HG03571 (cell line): Measurements from ENCODE around the gene DENND6B.
"Not testable (repeated sequence)": the region's sequence is repeated elsewhere in the genome, so short reads cannot be mapped to it uniquely, and the experiment has no call there.

ENCODE experiments used
- ATAC-seq: cut with Tn5 transposase; IDR thresholded peaks from one replicate; pipeline ENCODE4 v1.9.1; 2021; ENCODE audit not compliant: unreplicated experiment

DENND6B gene

DNA sequence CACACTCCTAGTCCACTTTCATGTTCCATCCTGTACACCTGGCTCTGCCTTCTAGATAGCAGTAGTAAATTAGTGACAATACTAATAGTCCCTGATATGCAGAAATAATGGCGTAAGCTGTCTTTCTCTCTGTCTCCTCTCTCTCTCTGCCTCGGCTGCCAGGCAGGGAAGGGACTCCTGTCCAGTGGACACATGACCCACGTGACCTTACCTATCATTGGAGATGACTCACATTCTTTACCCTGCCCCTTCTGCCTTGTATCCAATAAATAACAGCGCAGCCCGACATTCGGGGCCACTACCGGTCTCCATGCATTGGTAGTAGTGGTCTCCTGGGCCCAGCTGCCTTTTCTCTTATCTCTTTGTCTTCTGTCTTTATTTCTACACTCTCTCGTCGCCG, 53.0 kb downstream of the DENND6B start:
- not testable (repeated sequence) for ATAC-seq

DNA sequence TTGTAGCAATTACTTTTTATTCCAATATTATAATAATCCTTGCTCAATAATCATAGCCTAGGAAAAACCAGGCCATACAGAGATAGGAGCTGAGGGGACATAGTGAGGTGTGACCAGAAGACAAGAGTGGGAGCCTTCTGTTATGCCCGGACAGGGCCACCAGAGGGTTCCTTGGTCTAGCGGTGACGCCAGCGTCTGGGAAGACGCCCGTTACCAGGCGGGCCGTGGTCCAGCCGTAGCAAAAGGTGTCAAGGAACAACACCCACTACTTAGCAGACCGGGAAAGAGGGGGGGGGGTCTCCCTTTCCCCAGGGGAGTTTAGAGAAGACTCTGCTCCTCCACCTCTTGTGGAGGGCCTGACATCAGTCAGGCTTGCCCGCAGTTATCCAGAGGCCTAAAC, 53.5 kb downstream of the DENND6B start:
- ATAC-seq, result not testable (repeated sequence)

DNA sequence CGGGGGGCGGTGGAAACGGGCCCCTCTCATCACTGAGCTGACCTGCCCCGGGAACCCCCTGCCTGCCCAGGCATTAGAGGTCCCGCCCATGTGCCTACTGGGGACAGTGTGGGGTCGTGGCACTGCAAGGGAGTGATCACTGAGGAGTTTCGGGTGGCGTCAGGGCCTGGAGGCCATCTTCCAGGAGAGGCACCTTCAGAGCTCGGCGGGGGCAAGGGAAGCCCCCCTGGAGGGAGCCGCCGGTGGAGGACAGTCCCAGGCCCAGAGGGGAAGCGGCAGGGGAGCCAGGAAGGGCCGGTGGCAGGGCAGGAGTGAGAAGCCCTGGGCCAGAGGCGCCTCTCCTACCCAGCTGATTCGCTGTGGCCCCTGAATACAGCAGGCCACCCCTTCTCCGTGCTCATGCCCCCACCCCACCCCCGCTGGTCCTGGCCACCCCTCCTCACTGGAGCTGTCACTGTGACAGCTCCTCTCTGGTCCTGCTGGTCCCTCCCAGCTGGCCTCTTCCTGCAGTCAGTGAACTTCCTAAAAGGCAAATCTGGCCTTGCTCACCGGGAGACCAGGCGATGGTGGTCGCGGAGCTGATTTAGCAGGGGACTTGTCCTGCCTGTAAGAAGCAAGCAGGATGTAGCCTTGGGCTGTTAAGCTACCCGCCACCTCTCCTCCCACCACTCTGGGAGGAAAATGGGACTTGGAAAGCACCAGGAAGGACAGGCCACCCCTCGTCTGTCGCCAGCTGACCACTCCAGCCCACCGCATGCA, 54.6 kb downstream of the DENND6B start:
- no peak for ATAC-seq

DNA sequence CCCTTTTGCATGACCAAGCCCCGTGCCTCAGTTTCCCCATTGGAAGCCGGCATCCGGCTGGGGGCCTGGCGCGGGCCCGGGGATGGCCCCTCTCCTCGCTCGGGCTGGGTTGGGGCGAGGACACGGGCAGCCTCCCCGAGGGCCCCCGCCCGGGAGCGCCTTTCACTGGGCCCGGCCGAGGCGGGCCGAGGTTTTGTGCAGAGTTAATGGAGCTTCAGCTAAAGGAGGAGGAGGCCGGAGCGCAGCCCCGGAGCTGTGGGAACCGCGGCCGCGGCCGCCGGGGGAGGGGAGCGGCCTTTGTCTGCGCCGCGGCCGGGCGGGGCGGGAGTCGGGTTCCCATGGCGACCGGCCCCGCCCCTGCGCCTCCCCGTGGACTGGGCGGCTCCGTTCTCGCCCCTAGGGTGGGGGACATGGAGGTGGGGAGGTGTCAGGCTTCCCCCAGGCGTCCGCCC, 55.3 kb downstream of the DENND6B start:
- ATAC-seq, result no peak

DNA sequence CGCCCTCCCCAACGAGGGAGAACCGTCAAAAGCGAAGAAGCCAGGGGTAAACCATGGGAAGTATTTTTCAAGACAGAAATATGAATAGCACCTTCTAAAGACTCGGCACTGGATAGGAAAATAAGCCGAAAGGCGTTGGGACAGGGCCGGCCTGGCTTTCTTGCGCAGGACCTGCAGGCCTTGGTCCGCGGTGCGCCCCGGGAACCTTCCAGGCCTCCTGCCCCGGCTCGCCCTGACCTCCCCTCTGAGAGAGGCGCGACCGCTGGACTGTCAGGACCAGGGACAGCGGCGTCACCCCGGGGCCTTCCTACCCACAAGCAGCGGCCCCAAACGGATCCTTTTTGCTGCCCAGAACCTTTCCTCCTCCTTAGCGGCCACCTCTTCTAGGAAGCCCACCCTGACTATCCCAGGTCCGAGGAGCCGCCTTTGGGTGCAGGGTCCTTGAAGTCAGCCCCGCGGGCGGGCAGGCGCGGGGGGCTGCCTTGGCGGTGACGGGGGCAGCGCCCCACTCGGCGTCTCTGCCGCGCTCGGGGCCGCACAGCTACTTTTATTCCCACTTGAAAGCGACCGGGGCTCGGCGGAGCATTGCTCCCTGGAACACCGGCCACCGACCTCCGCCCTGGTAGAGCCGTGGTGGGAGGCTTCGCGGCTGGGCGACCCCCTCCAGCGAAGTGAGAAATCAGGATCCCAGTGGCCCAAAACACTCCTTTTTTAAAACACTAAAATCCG, 56.0 kb downstream of the DENND6B start:
- ATAC-seq, result no peak

DNA sequence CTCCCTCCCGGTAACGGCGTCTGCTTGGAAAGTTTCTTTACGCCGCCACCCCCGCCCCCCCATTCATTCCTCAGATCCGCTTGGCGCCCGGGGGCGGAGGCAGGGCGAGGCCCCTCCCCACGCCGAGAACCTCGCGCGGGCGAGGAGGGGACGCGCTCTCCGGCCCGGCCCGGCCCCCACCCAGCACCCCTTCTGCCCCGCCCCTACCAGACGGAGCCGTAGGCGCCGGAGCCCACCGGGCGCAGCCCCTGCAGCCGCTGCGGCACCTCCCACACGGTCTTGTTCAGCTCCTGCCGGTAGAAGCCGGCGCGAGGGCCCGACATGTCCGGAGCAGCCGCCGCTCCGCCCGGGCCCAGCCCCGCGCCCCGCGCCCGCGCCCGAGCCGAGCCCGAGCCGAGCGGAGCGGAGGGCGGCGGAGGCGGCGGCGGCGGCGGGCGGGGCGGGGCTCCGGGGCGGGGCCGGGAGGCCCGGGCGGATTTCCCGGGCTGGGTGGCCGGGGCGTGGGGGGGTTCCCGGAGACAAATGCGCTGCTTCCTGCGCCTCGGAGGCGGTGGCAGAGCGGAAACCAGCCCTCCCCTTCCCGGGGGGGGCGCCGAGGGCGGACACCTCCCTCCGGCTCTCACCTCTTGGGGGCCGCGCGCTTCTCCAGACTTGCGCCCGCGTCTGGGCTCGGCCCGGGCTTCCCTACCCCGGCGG, 56.7 kb downstream of the DENND6B start, which contains the start of gene MAPK11:
MAPK11 (minus strand) TSS at position 411 of the 696 bp plus-strand sequence; CDS start at position 323, 88 bp downstream.
- no peak for ATAC-seq

DNA sequence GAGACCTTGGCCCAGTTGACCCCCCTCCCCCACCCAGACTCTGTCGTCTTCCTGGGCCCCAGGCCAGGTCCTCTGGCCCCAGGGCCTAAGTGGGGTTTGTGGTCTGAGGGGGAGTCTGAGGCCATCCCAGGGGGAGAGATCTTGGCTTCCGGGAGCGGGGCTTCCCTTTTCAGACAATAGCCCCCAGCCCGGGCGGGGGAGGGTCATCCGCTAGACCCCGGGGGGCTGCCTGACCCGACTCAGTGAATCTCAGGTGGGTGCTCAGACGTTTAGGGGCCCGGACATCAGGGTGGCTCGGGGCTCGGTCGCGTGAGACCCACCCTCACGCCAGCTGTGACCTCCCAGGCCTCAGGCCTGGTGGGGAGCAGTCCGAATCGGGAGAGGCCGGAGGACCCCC, 57.2 kb downstream of the DENND6B start:
- no peak for ATAC-seq

DNA sequence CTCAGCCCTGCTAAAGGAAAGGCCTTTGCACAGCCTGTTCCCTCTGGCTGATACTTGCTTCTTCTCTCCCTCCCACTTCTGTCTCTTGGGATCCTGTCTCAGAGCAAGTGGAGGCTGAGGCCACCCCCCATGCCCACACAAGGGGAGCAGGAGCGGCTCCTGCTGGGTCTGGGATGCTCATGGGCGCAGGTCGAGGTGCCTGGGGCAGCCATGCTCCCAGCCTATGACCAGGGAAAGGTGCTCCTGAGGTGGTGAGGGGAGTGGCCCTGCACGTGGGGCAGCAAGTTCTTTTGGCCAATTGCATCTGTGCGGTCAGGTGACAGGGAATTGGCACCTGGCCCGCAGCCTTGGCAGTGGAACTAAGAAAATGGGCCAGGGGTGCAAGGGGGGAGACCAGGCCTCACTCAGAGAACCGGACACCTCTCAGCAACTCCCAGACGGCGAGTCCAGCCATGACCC, 58.1 kb downstream of the DENND6B start:
- no peak for ATAC-seq

DNA sequence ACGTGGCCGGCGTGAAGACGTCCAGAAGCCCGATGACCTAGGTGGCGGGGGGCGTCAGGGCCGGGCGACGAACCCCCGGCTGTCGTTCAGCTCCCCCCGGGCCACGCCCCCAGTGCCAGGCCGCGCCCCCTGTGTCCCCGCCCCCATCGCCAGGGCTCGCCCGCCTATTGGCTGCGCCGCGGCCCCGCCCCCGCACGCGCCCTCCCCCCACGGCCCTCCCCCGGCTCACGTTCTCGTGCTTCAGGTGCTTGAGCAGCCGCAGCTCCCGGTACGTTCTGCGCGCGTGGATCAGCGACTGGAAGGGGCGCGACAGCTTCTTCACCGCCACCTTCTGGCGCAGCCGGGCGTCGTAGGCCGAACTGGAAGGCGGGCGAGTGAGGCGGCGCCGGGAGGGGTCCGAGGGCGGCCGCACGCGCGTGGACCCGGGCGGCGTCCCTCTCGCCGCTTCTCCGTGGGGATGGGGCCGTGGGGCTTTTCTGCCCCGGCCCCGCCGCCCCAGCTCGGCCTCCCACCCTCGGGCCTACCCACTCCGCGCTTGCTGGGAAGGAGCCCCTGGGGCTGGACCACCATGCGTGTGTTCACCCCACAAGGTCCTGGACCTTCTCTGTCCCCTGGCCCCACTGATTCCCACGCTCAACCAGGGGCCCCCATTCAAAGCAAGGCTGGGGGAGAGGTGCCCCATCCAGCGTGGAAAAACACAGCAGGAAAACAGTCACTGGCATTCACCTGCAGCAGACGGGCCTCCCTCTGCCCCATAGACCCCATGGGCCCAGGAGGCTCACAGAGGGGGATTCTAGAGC, 59.0 kb downstream of the DENND6B start:
- ATAC-seq, result no peak

DNA sequence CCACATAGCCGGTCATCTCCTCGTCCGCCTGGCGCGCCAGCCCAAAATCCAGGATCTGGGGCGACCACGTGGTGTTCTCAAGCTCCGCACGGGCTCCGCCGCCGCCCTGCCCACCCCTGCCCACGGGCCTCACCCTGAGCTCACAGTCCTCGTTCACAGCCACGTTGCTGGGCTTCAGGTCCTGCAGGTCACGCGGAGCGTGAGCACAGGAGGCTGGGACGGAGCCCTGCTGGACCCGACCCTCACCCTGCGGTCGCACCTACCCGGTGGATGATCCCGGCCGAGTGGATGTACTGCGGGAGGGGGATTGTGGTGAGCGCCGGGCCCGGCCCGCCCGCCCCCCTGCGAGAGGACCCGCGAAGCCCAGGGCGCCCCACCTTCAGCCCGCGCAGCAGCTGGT, 59.8 kb downstream of the DENND6B start:
- no peak for ATAC-seq

DNA sequence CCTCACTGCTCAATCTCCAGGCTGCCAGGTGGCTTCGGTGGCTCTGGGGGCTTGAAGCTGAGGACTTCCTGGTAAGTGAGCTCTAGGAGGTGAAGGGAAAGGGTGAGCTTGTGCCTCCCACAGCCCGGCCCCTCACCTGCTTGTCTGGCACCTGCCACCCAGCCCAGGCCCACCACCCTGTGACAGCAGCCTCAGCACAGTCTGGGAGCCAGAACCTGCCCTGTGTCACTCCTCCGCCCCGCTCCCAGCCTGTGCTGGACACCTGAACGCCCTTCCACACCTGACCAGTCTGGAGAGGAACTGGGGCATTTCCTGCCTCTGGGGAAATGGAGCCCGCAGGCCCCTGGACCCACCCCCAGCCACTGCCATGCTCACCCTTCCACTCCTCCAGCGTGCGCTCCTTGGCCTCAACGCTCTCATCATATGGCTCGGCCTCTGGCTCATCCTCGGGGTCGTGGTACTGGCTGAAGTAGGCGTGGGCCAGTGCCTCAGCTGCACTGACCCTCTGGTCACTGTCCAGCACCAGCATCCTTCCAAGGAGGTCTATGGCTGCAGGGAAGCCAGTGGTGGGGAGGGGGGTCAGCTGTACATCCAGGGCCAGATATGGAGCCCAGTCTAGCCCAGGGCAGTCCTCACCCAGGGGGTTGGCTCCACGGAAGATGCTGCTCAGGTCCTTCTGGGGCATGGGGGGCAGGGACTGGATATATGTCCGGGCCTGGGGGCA, 61.7 kb downstream of the DENND6B start:
- no peak for ATAC-seq

DNA sequence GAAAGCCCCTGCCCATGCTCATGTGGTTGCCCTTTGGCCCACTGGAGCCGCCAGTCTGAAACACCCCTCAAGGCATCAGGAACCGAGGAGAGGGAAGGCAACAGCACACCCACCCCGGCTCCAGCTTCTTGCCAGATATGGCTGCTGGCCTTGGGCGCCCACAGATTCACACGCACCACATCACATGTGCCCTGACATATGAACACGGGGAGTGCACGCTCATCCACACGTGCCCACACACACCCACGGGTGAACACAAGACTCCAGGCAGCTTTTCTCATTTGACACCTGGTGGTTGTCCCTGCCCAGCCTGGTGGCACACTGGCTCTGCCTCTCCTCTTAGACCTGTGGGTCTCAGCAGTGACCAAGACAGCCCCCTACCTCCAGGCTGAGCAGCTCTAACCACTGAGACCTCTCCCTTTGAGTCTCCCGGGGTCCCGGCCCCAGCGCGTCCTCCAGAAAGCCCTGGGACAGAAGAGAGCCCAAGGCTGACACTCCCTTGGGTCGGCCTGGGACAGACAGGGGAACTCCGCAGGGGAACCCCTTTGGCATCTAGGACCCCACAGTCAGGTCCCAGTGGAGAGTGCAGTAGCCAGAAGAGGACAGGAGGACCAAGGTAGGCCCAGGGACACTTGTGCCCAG, 62.6 kb downstream of the DENND6B start:
- ATAC-seq, result no peak

DNA sequence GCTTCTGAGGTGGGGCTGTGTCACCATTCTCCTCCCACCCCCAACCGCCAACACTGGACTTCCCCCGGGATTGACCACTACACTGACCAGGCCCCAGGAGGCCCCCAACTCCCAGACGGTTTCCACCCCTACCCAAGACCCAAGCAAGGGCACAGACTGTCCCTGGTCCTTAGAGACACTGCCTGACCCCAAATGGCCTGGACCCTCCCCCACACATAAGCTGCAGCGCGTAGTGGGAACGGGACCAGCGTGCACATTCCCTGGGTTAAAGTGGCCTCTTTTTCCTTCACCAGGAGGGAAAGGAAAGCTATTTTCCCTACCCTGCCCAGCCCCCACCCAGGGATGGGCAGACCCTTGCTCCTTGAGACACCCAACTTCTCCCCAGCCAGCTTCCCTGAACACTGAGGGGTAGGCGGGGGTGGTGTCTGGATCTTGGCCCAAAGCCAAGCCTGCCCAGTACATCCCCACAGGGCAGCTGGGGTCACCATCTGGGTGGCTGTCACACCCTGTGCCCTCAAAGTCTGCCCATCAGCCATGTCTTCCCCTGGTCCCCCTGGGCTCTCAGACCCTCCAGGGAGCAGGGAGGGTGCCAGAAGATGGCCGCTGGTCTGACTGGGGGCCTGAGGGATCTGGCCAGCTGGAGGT, 63.7 kb downstream of the DENND6B start:
- ATAC-seq, result no peak

DNA sequence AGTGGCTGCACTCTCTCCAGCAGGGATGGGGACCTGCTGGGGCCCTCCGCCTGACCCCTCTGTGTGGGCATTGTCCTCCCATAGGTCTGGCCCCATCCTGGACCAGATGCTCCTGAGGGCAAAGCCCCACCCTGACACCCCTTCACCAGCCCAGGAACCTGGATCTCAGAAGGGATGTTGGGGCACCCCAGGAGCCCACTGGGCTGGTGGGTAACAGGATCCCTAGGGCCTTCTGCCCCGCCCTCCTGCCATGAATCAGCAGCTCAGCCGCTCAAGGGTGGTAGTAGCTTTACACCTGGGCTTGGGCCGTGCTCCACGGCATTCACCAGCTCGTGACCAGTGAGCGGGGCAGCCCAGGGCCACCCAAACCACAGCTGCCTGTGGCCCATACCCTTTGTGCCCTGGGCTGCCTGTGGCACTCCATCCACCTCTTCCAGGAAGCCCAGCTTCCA, 64.3 kb downstream of the DENND6B start:
- ATAC-seq, result no peak

DNA sequence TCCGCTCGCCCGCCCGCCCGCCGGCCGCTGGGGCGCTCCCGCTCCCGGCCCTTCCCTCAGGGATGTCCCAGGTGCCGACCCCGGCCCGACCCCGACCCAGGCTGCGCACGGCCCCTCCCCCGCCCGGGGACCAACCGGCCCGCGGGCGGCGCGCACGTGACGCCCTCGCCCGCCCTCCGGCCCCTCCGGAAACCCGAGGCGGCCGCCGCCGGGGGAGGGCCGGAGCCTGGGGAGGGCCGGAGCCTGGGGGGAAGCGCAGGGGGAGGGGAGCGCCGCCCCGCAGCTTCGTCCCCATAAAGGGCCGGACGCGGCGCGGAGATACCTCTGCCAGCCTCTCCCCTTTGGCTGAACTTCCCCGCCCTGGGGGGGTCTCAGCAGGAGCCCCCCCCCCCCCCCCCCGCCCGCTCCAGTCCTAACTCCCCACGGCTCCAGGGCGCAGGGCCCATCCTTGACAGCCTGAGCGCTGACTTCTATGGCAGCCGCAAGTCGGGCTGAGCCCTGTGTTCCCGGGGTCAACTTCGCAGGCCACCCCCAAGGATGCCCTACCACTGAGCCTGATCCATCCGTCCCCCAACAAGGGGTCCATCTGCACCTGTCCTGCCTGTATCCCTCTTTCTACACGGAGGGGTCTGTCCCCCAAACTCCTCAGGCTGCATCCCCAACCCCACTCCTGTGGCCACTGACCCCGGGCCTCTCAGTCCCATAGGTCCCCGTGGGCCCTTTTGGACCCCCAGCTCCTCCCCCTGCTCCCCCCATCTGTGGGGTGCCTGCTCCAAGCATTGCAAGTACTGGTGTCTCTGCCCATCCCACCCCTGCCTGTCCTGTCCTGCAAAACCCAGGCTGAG, 65.0 kb downstream of the DENND6B start, which contains the start of gene MAPK12:
MAPK12 (minus strand) TSS at position 69 of the 845 bp plus-strand sequence. CDS start 174 bp downstream, outside the sequence.
- no peak for ATAC-seq

DNA sequence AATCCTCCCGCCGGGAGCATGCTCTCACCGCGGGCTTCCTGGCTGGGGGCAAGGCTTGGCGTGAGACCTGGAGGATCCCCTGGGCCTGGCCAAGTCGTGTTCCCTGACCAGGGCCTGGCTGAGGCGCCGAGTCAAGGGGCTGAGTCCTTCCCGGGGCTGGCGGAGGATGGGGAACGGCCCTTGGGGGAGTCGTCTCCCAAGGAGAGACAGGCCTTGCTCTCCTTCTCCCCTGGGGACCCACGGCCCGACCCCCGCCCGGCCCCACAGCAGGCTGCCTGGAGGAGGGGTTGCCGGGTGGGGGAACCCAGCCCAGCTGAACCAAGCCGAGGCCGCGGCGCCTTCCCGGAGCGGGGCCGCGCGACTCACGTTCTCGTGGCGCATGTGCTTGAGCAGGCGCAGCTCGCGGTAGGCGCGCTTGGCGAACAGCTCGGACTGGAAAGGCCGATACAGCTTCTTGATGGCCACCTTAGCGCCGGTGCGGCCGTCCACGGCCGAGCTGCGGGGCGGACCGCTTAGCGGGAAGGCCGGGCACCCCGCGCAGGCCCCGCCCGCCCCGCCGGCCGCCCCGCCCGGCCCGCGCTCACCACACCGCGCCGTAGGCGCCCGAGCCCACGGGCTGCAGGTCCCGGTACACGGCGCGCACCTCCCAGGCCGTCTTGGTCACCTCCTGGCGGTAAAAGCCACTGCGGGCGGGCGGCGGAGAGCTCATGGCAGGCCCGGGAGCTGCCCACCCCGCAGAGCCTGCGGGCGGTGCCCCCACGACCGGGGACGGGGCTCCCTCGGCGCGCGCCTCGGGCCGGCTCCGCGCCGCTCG, 65.8 kb downstream of the DENND6B start:
- no peak for ATAC-seq

DNA sequence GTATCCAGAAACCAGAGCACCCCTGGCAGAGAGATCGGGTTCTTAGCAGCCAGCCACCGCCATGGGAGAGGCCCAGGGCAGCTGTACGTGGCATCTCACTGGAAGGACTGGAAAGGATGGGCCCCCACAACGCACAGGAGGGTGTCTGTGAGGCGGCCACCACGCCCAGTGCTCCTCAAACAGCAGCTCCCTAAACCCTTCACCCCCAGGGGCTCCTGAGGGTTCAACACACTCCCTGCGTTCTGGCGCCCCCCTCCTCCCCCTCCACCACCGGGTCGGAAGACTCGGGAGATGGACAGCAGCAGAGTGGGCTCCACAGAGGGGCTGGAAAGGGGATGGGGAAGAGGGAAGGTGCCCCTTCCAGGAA, 66.4 kb downstream of the DENND6B start:
- no peak for ATAC-seq
